Measurements from ENCODE around the gene GALNT10. TPM values are rescaled to one million over a fixed set of nuclear protein-coding genes. Genes with fewer than 3 reads are reported as not detected.

Gene GALNT10
- polyA plus RNA-seq, 1 donor (not counting 4 experiments of a cell fraction or from before 2014, with no cell fraction given) = 17.9 TPM

GRCh38 chr5:154445422-154446194 lies 255.1 kb downstream of the GALNT10 start, which contains the start of gene SAP30L:
SAP30L (plus strand) TSS chr5:154445997; CDS start chr5:154446605, 608 bp downstream.
- H3K79me2 ChIP-seq (ENCODE audit: control insufficient read depth, insufficient read depth, low read length) = peaks cover 46% of the 10 kb centered on the region
- peak within 1 kb of the TSS; percentile 80 to 99 (median 98) for H3K4me3 ChIP-seq (ENCODE audit: control insufficient read depth in 2 of 3, extremely low read depth in 1 of 3, insufficient read depth in 2 of 3, low read depth in 1 of 3, low read length in 3 of 3)
- no peak for TF ChIP-seq EZH2 (IDR thresholded peaks at IDR 0.05; ENCODE audit: low read length)
- no peak for TF ChIP-seq CTCF (optimal IDR thresholded peaks at IDR 0.05 in 1 of 3, IDR thresholded peaks at IDR 0.05 in 1 of 3, conservative IDR thresholded peaks at IDR 0.05 in 1 of 3; ENCODE audit: extremely low read depth in 1 of 3, insufficient read depth in 2 of 3, low read length in 3 of 3)
- no peaks in the 10 kb centered on the region for H3K27me3 ChIP-seq (ENCODE audit: control insufficient read depth, extremely low read depth, insufficient read depth, low read length)
- H3K27ac ChIP-seq (ENCODE audit: control insufficient read depth, insufficient read depth, low read length) = peak within 1 kb of the TSS; percentile 81
- peak; percentile 52 for DNase-seq (ENCODE audit: low read depth, low spot score)
- dilution Hi-C loops (cut with MboI; ENCODE audit: extremely low pct_ligation_motif_present, low sequenced_read_pairs) = no loop called here
- no peaks in the 10 kb centered on the region for H3K9me3 ChIP-seq (ENCODE audit: control insufficient read depth, low read depth, low read length)
- FAIRE-seq = peak; percentile 58
- peak within 1 kb of the TSS; percentile 95 for H3K4me2 ChIP-seq (ENCODE audit: control insufficient read depth, extremely low read depth, insufficient read depth, low read depth, low read length)
- peaks cover 25% of the 10 kb centered on the region for H3K4me1 ChIP-seq (ENCODE audit: control insufficient read depth, extremely low read depth, insufficient read depth, low read length)
- H3K36me3 ChIP-seq (ENCODE audit: control insufficient read depth in 2 of 2, extremely low read depth in 1 of 2, insufficient read depth in 2 of 2, low read length in 2 of 2) = peaks cover 5 to 9% of the 10 kb centered on the region in 2 experiments
- H2AFZ ChIP-seq (ENCODE audit: control insufficient read depth, low read length) = peak within 1 kb of the TSS; percentile 99
- no peaks in the 10 kb centered on the region for H3K9me1 ChIP-seq (ENCODE audit: control insufficient read depth, extremely low read depth, insufficient read depth, low read length)
- H3K9ac ChIP-seq (ENCODE audit: control insufficient read depth, extremely low read depth, insufficient read depth, low read length) = peak within 1 kb of the TSS; percentile 84
- H4K20me1 ChIP-seq (ENCODE audit: control insufficient read depth, extremely low read depth, insufficient read depth, low read length) = no peaks in the 10 kb centered on the region

DNA sequence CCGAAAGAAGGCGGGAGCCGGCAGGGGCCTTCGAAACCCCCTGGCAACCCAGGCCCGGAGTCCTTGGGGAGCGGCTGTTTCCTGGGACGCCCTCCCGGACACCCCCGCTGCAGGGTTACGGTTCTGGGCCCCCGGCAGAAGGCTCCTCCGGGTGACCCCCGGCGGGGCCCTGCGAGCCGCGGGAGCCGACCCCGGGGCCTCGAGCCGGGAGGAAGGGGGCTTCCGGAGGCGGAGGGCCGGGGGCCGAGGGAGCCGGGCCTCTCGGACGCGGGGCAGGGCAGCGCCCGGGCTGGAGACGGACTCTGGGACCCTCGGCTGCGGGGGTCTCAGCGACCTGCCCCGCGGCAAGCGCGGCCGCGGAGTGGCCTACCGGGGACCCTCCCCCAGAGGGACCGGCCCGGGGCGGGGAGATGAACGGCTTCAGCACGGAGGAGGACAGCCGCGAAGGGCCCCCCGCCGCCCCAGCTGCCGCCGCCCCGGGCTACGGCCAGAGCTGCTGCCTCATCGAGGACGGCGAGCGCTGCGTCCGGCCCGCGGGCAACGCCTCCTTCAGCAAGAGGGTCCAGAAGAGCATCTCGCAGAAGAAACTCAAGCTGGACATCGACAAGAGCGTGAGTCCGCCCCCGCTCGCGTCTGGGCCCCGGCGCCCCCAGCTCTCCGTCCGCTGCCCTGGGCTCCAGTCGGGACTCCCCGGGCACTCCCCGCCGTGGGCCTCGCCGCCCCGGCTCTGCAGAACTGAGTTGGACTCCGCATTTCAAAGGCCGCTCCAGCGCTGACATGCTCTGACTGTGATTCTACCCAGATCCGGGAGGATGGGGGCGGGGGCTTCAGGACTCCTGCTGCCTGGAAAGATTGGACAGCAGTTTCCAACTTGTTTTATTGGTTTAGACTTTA lies 255.9 kb downstream of the GALNT10 start:
- H4K20me1 ChIP-seq (ENCODE audit: control insufficient read depth, extremely low read depth, insufficient read depth, low read length) = no peaks in the 10 kb centered on the region
- FAIRE-seq (no peak), DNase-seq (ENCODE audit: low read depth, low spot score) (no peak)
- no peaks in the 10 kb centered on the region for H3K9me3 ChIP-seq (ENCODE audit: control insufficient read depth, low read depth, low read length)
- no peaks in the 10 kb centered on the region for H3K9me1 ChIP-seq (ENCODE audit: control insufficient read depth, extremely low read depth, insufficient read depth, low read length)
- H3K27me3 ChIP-seq (ENCODE audit: control insufficient read depth, extremely low read depth, insufficient read depth, low read length) = no peaks in the 10 kb centered on the region
- peak overlapping the region; percentile 43 for H3K27ac ChIP-seq (ENCODE audit: control insufficient read depth, insufficient read depth, low read length)
- H3K36me3 ChIP-seq (ENCODE audit: control insufficient read depth in 2 of 2, extremely low read depth in 1 of 2, insufficient read depth in 2 of 2, low read length in 2 of 2) = peaks cover 4 to 7% of the 10 kb centered on the region in 2 experiments
- H3K4me2 ChIP-seq (ENCODE audit: control insufficient read depth, extremely low read depth, insufficient read depth, low read depth, low read length) = peak overlapping the region; percentile 95
- peak overlapping the region; percentile 84 for H3K9ac ChIP-seq (ENCODE audit: control insufficient read depth, extremely low read depth, insufficient read depth, low read length)
- H3K4me3 ChIP-seq (ENCODE audit: control insufficient read depth in 2 of 3, extremely low read depth in 1 of 3, insufficient read depth in 2 of 3, low read depth in 1 of 3, low read length in 3 of 3) = peak overlapping the region; percentile 80 to 99 (median 98)
- dilution Hi-C loops (cut with MboI; ENCODE audit: extremely low pct_ligation_motif_present, low sequenced_read_pairs) = no loop called here
- H3K4me1 ChIP-seq (ENCODE audit: control insufficient read depth, extremely low read depth, insufficient read depth, low read length) = peaks cover 25% of the 10 kb centered on the region
- H2AFZ ChIP-seq (ENCODE audit: control insufficient read depth, low read length) = peak overlapping the region; percentile 36
- H3K79me2 ChIP-seq (ENCODE audit: control insufficient read depth, insufficient read depth, low read length) = peaks cover 48% of the 10 kb centered on the region
- TF ChIP-seq CTCF (optimal IDR thresholded peaks at IDR 0.05 in 1 of 3, IDR thresholded peaks at IDR 0.05 in 1 of 3, conservative IDR thresholded peaks at IDR 0.05 in 1 of 3; ENCODE audit: extremely low read depth in 1 of 3, insufficient read depth in 2 of 3, low read length in 3 of 3) = no peak
- no peak for TF ChIP-seq EZH2 (IDR thresholded peaks at IDR 0.05; ENCODE audit: low read length)

Data from keratinocyte (primary cell).